Putamen (tissue), 1 donor: ENCODE data around the gene LRP4.
A peak's percentile ranks its signal among the peaks of the same experiment; 100 is the strongest.

Source experiments
- DNase-seq: peaks from one replicate; pipeline ENCODE4 v3.0.0-alpha.2; 2016; ENCODE audit warnings: low spot score

LRP4 gene

GRCh38 chr11:46895821-46896220 is 22.5 kb downstream of the LRP4 start:
- peak; percentile 49 for DNase-seq

GRCh38 chr11:46894961-46895360 is 23.4 kb downstream of the LRP4 start:
- no peak for DNase-seq

GRCh38 chr11:46894506-46894905 is 23.8 kb downstream of the LRP4 start:
- no peak for DNase-seq

GRCh38 chr11:46892838-46893237 is 25.5 kb downstream of the LRP4 start:
- DNase-seq: no peak

GRCh38 chr11:46892109-46892508 is 26.2 kb downstream of the LRP4 start:
- DNase-seq: no peak

- no peak for DNase-seq
Measured at GRCh38 chr11:46890665-46891064, 27.7 kb downstream of the LRP4 start.

- DNase-seq: peak; percentile 78
Measured at GRCh38 chr11:46889689-46890475, 28.5 kb downstream of the LRP4 start.

GRCh38 chr11:46889251-46889650 is 29.1 kb downstream of the LRP4 start:
- DNase-seq: no peak

- no peak for DNase-seq
Measured at GRCh38 chr11:46888636-46889035, 29.7 kb downstream of the LRP4 start.

GRCh38 chr11:46886211-46886610 is 32.1 kb downstream of the LRP4 start:
- DNase-seq: no peak

- no peak for DNase-seq
Measured at GRCh38 chr11:46879056-46879585, 39.2 kb downstream of the LRP4 start.

- DNase-seq: no peak
Measured at GRCh38 chr11:46877580-46877979, 40.8 kb downstream of the LRP4 start.

GRCh38 chr11:46876471-46876870 is 41.9 kb downstream of the LRP4 start:
- no peak for DNase-seq

GRCh38 chr11:46874586-46874985 is 43.8 kb downstream of the LRP4 start:
- DNase-seq: no peak

- DNase-seq: no peak
Measured at GRCh38 chr11:46868912-46869311, 49.4 kb downstream of the LRP4 start.

- no peak for DNase-seq
Measured at GRCh38 chr11:46865340-46865739, 53.0 kb downstream of the LRP4 start.

GRCh38 chr11:46860218-46860617 is 58.1 kb downstream of the LRP4 start:
- DNase-seq: no peak

- DNase-seq: no peak
Measured at GRCh38 chr11:46858920-46859546, 59.3 kb downstream of the LRP4 start.

- no peak for DNase-seq
Measured at GRCh38 chr11:46857666-46858065, 60.7 kb downstream of the LRP4 start.

- no peak for DNase-seq
Measured at GRCh38 chr11:46856605-46857343, 61.6 kb downstream of the LRP4 start.

- no peak for DNase-seq
Measured at GRCh38 chr11:46855863-46856262, 62.5 kb downstream of the LRP4 start.

- DNase-seq: no peak
Measured at GRCh38 chr11:46855167-46855566, 63.2 kb downstream of the LRP4 start.
